Fibroblast of lung (primary cell): ENCODE measurements around the gene ZNF436. TPM values are rescaled to one million over a fixed set of nuclear protein-coding genes. Genes with fewer than 3 reads are reported as not detected.

Experiments used
- DNase-seq, 2 donors: peaks; one replicate each; pipeline versions ENCODE4 v3.0.0 to v3.0.0-alpha.2; 2010; ENCODE audit warnings: low read depth in 2 of 2
- H2AFZ ChIP-seq: 2 replicates; pipeline ENCODE4 v1.5.1; 2012; ENCODE audit warnings: low read length, control low read depth, inconsistent platforms
- H3K27ac ChIP-seq: 2 replicates; pipeline ENCODE4 v1.5.1; 2011; ENCODE audit warnings: low read length, control low read depth; ENCODE audit not compliant: insufficient read depth
- H3K27me3 ChIP-seq: 2 replicates; pipeline ENCODE4 v1.5.1; 2011; ENCODE audit warnings: mild to moderate bottlenecking, low read length; ENCODE audit not compliant: control insufficient read depth, insufficient read depth
- H3K36me3 ChIP-seq: 2 replicates; pipeline ENCODE4 v1.5.1; 2011; ENCODE audit warnings: low read length; ENCODE audit not compliant: control insufficient read depth, insufficient read depth
- H3K4me1 ChIP-seq: 2 replicates; pipeline ENCODE4 v1.5.1; 2011; ENCODE audit warnings: low read length; ENCODE audit not compliant: control insufficient read depth, insufficient read depth; ENCODE audit errors: extremely low read depth
- H3K4me2 ChIP-seq: 2 replicates; pipeline ENCODE4 v1.5.1; 2011; ENCODE audit warnings: low read length, control low read depth; ENCODE audit not compliant: insufficient read depth; ENCODE audit errors: extremely low read depth
- H3K4me3 ChIP-seq, 4 experiments: fragments of 200-600 bp in 1 of 4; sonication (generic) in 1 of 4; replicated peaks in 1 of 4; 2 replicates each; pipeline ENCODE4 v1.5.1; 2011 to 2016; ENCODE audit warnings: low read length in 4 of 4, low read depth in 3 of 4, mild to moderate bottlenecking in 3 of 4, control low read depth in 2 of 4, inconsistent platforms in 1 of 4, mixed read lengths in 1 of 4; ENCODE audit not compliant: insufficient read depth in 1 of 4; ENCODE audit errors: control extremely low read depth in 1 of 4
- H3K79me2 ChIP-seq: 2 replicates; pipeline ENCODE4 v1.5.1; 2012; ENCODE audit warnings: mild to moderate bottlenecking, low read length, inconsistent platforms; ENCODE audit not compliant: control insufficient read depth, insufficient read depth
- H3K9ac ChIP-seq: 2 replicates; pipeline ENCODE4 v1.5.1; 2011; ENCODE audit warnings: mild to moderate bottlenecking, low read length, control low read depth; ENCODE audit not compliant: insufficient read depth
- H3K9me3 ChIP-seq: 2 replicates; pipeline ENCODE4 v1.5.1; 2012; ENCODE audit warnings: low read depth, low read length; ENCODE audit not compliant: control insufficient read depth, insufficient read depth
- H4K20me1 ChIP-seq: 2 replicates; pipeline ENCODE4 v1.5.1; 2011; ENCODE audit warnings: low read length; ENCODE audit not compliant: control insufficient read depth, insufficient read depth; ENCODE audit errors: extremely low read depth
- EZH2 ChIP-seq: IDR thresholded peaks from 2 replicates; pipeline ENCODE4 v1.5.1; 2012; ENCODE audit warnings: low read length, control low read depth, mild to moderate bottlenecking; ENCODE audit errors: missing control alignments
- polyA plus RNA-seq, 2 donors: library from polyadenylated mRNA; depleted of rRNA in 1 of 2; stranded (reverse) in 1 of 2; unstranded in 1 of 2; fragments of >200 nt; gene quantifications; 2 replicates each; pipeline ENCODE4 v1.2.1, GENCODE V29; 2011 to 2012; ENCODE audit warnings: missing spikeins in 1 of 2
- total RNA-seq: library from RNA; depleted of rRNA; stranded (reverse); fragments of >200 nt; gene quantifications from 2 replicates; pipeline ENCODE4 v1.2.1, GENCODE V29; 2014
- TF ChIP-seq, protein P1 (sequence below), 2 donors: IDR thresholded peaks in 1 of 2; conservative IDR thresholded peaks in 1 of 2; 1 replicate in 1 of 2; 2 replicates in 1 of 2; pipeline ENCODE4 v1.5.1; 2011 to 2012; ENCODE audit warnings: low read length in 2 of 2, control low read depth in 1 of 2, inconsistent platforms in 1 of 2, low read depth in 1 of 2, mild to moderate bottlenecking in 1 of 2

ZNF436 gene
- total and polyA plus RNA-seq, 2 donors (not counting 1 experiment from before 2014, with no cell fraction given), result 11.9 to 31.5 TPM

DNA sequence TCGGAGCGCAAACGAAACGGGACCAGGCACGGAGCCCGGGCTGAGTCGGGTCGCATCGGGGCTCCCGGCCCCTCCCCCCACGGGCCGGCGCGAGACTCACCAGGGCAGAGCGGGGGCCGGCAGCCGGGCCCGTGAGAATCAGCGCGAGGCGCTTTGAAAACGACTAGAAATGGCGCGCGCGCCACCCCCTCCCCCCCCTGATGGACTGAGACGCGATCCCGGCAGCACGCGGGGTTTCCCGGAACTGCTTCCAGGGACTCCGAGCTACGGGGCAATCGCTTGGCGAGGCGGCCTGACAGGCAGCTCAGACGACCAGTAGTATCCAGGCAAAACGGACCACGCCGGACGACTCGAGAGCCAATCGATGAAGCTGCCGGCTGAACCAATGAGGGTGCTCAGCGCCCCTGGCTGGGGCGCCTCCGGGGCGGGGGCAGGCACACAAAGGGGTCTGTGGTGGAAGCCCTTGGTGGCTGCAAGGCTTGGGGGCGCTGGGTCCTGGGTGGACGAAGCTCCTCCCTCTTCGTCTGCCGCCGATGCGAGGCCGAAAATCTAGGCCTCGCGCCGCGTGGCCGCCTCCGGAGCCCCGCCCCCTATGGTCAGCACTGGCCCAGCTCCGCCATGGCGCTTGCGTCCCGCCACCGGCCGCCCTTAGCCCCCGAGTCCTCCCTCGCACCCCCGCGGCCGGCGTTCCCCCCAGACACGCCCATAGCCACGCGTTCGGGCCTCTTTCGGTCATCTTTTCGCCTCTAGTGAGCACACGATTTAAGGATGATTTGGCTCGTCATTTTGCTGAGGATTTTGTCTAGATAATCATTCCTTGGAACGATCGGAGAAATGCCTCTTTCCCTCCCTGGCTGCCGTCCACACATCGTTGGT is 25.3 kb downstream of the ZNF436 start, which contains the start of gene HNRNPR:
HNRNPR (minus strand) TSS at position 174 of the 876 bp plus-strand sequence. CDS start 3,276 bp downstream, outside the sequence.
- Histone ChIP-seq H3K9me3 (no peaks in the 10 kb centered on the region), H3K4me3 (peak within 1 kb of the TSS; percentile 48 to 88 (median 70)), H3K4me1 (peaks cover 7% of the 10 kb centered on the region), H3K9ac (peak within 1 kb of the TSS; percentile 93), H2AFZ (peak within 1 kb of the TSS; percentile 75), H3K79me2 (peaks cover 44% of the 10 kb centered on the region), H3K27me3 (no peaks in the 10 kb centered on the region), H3K36me3 (no peaks in the 10 kb centered on the region), H3K4me2 (peak within 1 kb of the TSS; percentile 98), H3K27ac (peak within 1 kb of the TSS; percentile 86), H4K20me1 (peaks cover 3% of the 10 kb centered on the region)
- DNase-seq, result peak; percentile 100
- TF ChIP-seq, protein P1, sequence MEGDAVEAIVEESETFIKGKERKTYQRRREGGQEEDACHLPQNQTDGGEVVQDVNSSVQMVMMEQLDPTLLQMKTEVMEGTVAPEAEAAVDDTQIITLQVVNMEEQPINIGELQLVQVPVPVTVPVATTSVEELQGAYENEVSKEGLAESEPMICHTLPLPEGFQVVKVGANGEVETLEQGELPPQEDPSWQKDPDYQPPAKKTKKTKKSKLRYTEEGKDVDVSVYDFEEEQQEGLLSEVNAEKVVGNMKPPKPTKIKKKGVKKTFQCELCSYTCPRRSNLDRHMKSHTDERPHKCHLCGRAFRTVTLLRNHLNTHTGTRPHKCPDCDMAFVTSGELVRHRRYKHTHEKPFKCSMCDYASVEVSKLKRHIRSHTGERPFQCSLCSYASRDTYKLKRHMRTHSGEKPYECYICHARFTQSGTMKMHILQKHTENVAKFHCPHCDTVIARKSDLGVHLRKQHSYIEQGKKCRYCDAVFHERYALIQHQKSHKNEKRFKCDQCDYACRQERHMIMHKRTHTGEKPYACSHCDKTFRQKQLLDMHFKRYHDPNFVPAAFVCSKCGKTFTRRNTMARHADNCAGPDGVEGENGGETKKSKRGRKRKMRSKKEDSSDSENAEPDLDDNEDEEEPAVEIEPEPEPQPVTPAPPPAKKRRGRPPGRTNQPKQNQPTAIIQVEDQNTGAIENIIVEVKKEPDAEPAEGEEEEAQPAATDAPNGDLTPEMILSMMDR (conservative IDR thresholded peaks at IDR 0.05 in 1 of 2, IDR thresholded peaks at IDR 0.05 in 1 of 2; ENCODE audit: low read depth in 1 of 2, low read length in 2 of 2), result no peak
- no peak for TF ChIP-seq EZH2

DNA sequence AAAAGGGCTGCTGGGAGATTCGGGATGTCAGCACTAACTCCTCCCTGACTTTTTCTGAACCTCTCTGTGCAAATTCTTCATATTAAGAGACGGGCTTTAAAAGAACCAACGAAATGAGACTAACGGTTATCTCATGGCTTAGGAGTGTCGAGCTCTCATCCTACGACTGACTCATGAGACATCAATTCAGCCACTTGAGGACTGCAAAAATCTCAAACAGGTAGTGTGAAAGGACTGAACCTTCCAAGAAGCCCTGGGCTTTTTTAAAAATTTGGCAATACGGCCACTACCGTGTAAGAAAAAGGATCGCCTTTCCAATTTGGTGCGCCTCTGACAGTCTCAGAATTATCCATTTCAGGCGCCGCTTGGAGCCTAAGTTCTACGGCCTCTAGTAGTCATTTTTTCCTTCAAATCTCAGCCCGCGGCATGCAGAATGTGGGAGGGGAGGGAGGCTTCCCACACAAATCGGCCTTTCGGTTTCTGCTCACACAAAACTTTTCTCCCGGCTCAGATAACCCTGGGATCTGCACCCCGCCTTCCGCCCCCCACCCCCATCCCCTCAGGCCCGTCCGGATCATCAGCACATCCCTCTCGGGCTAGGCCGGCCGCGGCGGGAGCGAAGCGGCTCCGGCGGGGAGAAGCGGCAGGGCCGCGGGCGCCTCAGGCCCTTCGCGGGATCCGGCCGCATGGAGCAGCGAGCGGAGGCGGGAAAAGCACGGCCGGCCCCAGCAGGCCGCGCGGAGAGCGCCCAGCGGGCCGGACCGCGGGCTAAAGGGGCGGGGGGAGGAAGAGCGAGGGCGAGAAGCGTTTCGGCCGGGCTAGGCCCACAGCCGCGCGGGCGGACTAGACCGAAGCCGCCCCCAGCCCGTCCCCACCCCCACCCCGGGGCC is 26.2 kb downstream of the ZNF436 start:
- Histone ChIP-seq H3K27me3 (no peaks in the 10 kb centered on the region), H2AFZ (no peak overlapping the region), H3K36me3 (no peaks in the 10 kb centered on the region), H3K4me3 (peak overlapping the region; percentile 48 to 88 (median 70)), H3K9me3 (no peaks in the 10 kb centered on the region), H3K27ac (peak overlapping the region; percentile 86), H3K4me1 (peaks cover 7% of the 10 kb centered on the region), H3K79me2 (peaks cover 52% of the 10 kb centered on the region), H3K4me2 (peak overlapping the region; percentile 98), H4K20me1 (peaks cover 3% of the 10 kb centered on the region), H3K9ac (peak overlapping the region; percentile 93)
- DNase-seq, result peak; percentile 47 to 89
- TF ChIP-seq, protein P1 (conservative IDR thresholded peaks at IDR 0.05 in 1 of 2, IDR thresholded peaks at IDR 0.05 in 1 of 2; ENCODE audit: low read depth in 1 of 2, low read length in 2 of 2), result no peak
